GM23338 (cell line): ENCODE measurements around the gene CCL14.

Experiments used
- CREB1 ChIP-seq: fragments of 250-450 bp; sonication (Bioruptor Pico); IDR thresholded peaks from 2 replicates; pipeline ENCODE4 v1.5.0; 2020; ENCODE audit warnings: low read depth, mild to moderate bottlenecking, moderate library complexity
- CTCF ChIP-seq, 2 experiments: fragments of 200-600 bp in 1 of 2; sonication (generic) in 1 of 2; conservative IDR thresholded peaks; 2 replicates each; pipeline versions ENCODE4 v1.5.1 to v1.6.1; 2016 to 2017; ENCODE audit warnings: antibody characterized with exemption in 2 of 2, low read depth in 2 of 2, mild to moderate bottlenecking in 2 of 2, moderate library complexity in 1 of 2
- EZH2 ChIP-seq: fragments of 200-600 bp; sonication (generic); IDR thresholded peaks from one replicate; pipeline ENCODE4 v1.8.0; 2017; ENCODE audit warnings: antibody characterized with exemption, mild to moderate bottlenecking, low read depth; ENCODE audit not compliant: unreplicated experiment
- EZH2phosphoT487 ChIP-seq: fragments of 200-600 bp; sonication (generic); IDR thresholded peaks from one replicate; pipeline ENCODE4 v1.8.1; 2018; ENCODE audit warnings: antibody characterized with exemption; ENCODE audit not compliant: unreplicated experiment
- POLR2AphosphoS5 ChIP-seq: IDR thresholded peaks from 2 replicates; pipeline ENCODE4 v1.6.1; 2016; ENCODE audit warnings: antibody characterized with exemption, low read depth
- REST ChIP-seq: IDR thresholded peaks from one replicate; pipeline ENCODE4 v1.6.1; 2018; ENCODE audit warnings: antibody characterized with exemption; ENCODE audit not compliant: unreplicated experiment
- STAT1 ChIP-seq: IDR thresholded peaks from one replicate; pipeline ENCODE4 v1.6.1; 2016; ENCODE audit warnings: antibody characterized with exemption; ENCODE audit not compliant: unreplicated experiment
- ZNF114 ChIP-seq: fragments of 250-450 bp; sonication (Bioruptor Pico); IDR thresholded peaks from 2 replicates; pipeline ENCODE4 v1.5.0; 2020; ENCODE audit warnings: mild to moderate bottlenecking, moderate library complexity

DNA sequence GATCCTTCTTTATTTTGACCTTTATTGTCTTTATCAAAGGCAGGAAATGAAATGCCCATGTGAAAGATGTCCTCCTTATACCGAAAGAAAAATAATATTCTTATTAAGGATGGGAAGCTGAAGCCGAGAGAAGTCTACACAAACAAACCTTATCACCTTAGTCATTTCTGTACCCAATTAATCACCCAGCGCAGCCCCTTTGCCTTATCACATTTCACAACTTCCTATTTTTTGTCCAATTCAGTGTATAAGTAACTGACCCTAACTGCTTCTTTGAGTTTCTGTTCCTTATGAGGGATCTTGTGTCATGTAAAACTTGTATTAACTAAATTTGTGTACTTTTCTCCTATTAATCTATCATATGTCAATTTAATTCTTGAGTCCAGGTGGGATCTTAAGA lies 47.6 kb upstream of the CCL14 start:
- no peak for TF ChIP-seq REST
- no peak for TF ChIP-seq EZH2phosphoT487
- no peak for TF ChIP-seq CTCF (conservative IDR thresholded peaks at IDR 0.05; ENCODE audit: low read depth in 2 of 2)
- TF ChIP-seq EZH2: no peak
- TF ChIP-seq CREB1 (CRISPR knock-in tag): no peak
- no peak for TF ChIP-seq POLR2AphosphoS5
- TF ChIP-seq ZNF114 (CRISPR knock-in tag): no peak
- no peak for TF ChIP-seq STAT1
